ENCODE measurements around the gene NACC2.

Gene NACC2

DNA sequence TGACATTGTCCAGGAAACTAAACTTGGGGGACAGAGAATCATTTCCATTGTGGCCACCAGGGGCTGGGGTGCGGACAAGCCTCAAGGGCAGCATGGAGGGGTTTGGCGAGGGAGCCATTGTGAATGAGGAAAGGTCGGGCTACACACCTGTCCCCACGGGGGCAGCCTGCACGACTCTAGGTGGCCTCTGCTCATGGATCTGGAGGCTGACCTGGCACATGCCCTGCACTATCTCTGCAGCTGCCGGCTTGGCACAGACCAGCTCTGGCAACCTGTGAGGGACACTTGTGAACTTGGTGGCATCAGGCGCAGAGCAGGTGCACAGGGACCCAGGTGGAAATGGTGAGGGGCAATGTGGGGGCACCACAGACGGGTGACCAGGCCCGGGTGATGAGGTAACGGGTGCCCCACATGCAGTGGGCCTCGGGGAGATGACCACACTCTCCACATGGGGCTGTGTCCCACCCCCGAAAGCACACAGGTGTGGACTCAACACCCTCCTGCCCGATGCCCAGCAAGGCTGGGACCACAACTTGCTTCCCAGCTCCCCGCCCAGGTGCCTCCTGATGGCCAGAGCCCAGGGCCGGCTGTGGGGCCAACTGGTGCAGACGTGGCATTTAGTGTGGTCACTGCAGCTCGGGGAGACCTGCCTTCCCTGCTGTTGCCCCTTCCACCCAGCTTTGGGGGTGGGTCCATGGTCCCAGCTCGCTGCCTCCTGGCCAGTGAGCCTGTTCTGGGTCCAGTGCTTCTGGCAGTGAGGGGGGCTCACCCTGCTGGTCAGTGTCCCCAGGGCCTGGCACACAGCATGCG is 73.0 kb downstream of the NACC2 start (continued):
- TF ChIP-seq, protein P1, sequence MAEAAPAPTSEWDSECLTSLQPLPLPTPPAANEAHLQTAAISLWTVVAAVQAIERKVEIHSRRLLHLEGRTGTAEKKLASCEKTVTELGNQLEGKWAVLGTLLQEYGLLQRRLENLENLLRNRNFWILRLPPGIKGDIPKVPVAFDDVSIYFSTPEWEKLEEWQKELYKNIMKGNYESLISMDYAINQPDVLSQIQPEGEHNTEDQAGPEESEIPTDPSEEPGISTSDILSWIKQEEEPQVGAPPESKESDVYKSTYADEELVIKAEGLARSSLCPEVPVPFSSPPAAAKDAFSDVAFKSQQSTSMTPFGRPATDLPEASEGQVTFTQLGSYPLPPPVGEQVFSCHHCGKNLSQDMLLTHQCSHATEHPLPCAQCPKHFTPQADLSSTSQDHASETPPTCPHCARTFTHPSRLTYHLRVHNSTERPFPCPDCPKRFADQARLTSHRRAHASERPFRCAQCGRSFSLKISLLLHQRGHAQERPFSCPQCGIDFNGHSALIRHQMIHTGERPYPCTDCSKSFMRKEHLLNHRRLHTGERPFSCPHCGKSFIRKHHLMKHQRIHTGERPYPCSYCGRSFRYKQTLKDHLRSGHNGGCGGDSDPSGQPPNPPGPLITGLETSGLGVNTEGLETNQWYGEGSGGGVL (tag by site-specific recombination; IDR thresholded peaks at IDR 0.05): no peak

DNA sequence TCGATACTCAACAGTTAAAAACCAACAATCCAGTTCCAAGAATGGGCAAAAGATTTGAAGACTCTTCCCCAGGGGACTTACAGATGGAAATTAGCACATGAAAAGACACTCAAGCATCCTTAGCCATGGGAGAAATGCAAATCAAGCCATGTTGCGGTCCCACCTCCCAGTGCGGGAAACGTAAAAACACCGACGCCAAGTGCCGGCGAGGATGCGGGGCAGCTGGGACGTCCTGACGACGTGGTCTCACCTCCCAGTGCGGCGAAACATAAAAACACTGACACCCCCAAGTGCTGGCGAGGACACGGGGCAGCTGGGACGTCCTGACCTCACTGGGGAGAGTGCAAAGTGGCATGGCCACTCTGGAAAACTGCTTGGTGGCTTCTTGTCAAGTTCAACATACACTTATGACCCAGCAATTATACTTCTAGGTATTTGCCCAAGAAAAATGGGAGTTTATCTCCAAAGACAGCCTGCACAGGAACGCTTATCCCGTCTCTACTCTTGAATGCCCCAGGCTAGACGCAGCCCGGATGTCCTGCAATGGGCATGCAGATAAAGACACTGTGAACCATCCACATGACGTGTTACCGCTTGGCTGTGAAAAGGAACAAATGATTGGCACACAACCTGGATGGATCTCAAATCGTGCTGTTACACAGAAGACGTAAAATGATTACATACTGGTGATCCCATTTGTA is 73.8 kb downstream of the NACC2 start:
- H3K9me3 ChIP-seq (ENCODE audit: control insufficient read depth, insufficient read depth, low read depth, low read length): no peaks in the 10 kb centered on the region
- H3K36me3 ChIP-seq (ENCODE audit: control insufficient read depth in 2 of 2, insufficient read depth in 1 of 2, low read length in 2 of 2): peaks cover 0 to 21% of the 10 kb centered on the region in 2 experiments; a peak in 1 of 3 replicates
- ChIA-PET POLR2A (no interaction called here), CTCF (interaction anchor here (0.6 to 1.3 kb wide), 3 partner anchors 48 to 470 kb away, joined by 3 to 4 read pairs (median 3); no protein-coding TSS in a partner anchor)
- H3K4me3 ChIP-seq (ENCODE audit: low read depth, low read length): no peak overlapping the region
- no peak for TF ChIP-seq ZNF133 (tag by site-specific recombination; IDR thresholded peaks at IDR 0.05)
- no peak for TF ChIP-seq ZNF292 (tag by site-specific recombination; IDR thresholded peaks at IDR 0.05; ENCODE audit: borderline replicate concordance, low read depth)
- TF ChIP-seq KLF10 (tag by site-specific recombination; IDR thresholded peaks at IDR 0.05): no peak
- no peak for TF ChIP-seq ZNF514 (tag by site-specific recombination; IDR thresholded peaks at IDR 0.05)
- TF ChIP-seq ZNF184 (tag by site-specific recombination; IDR thresholded peaks at IDR 0.05): peak; percentile 98
- no peak for TF ChIP-seq ZNF701 (tag by site-specific recombination; IDR thresholded peaks at IDR 0.05)
- H3K27ac ChIP-seq (ENCODE audit: extremely low read depth, low read depth, low read length): no peak overlapping the region
- H3K4me1 ChIP-seq (ENCODE audit: control insufficient read depth, insufficient read depth, low read length): no peaks in the 10 kb centered on the region

DNA sequence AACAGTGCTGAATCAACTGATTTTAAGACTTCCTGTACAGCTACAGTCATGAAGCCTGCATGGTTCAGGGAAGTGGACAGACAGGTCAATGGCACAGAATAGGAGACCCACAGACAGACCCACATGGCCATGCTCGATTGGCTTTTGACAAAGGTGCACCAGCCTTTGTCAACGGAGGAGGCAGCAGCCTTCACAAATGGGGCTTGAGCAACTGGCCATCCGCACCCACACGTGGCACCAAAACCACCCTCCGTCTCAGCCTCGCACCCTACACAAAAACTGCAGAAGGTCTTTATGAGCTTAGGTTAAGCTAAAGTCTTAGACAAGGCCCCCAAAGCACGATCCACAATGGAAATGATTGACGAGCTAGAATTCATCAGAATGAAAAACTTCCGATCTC is 74.4 kb downstream of the NACC2 start:
- Histone ChIP-seq H3K27ac (ENCODE audit: extremely low read depth, low read depth, low read length) (no peak overlapping the region), H3K4me1 (ENCODE audit: control insufficient read depth, insufficient read depth, low read length) (no peaks in the 10 kb centered on the region), H3K36me3 (ENCODE audit: control insufficient read depth in 2 of 2, insufficient read depth in 1 of 2, low read length in 2 of 2) (peaks cover 0 to 24% of the 10 kb centered on the region in 2 experiments; a peak in 1 of 3 replicates), H3K9me3 (ENCODE audit: control insufficient read depth, insufficient read depth, low read depth, low read length) (no peaks in the 10 kb centered on the region), H3K4me3 (ENCODE audit: low read depth, low read length) (no peak overlapping the region)
- no peak for TF ChIP-seq ZFP69B (tag by site-specific recombination; IDR thresholded peaks at IDR 0.05)
- TF ChIP-seq ZXDB (tag by site-specific recombination; IDR thresholded peaks at IDR 0.05): no peak
- TF ChIP-seq ZNF776 (tag by site-specific recombination; IDR thresholded peaks at IDR 0.05; ENCODE audit: borderline replicate concordance): no peak
- TF ChIP-seq SETDB1 (IDR thresholded peaks at IDR 0.05; ENCODE audit: insufficient read length, low read length): no peak
- no peak for TF ChIP-seq ZNF202 (tag by site-specific recombination; IDR thresholded peaks at IDR 0.05; ENCODE audit: borderline replicate concordance)
- TF ChIP-seq, protein P2, sequence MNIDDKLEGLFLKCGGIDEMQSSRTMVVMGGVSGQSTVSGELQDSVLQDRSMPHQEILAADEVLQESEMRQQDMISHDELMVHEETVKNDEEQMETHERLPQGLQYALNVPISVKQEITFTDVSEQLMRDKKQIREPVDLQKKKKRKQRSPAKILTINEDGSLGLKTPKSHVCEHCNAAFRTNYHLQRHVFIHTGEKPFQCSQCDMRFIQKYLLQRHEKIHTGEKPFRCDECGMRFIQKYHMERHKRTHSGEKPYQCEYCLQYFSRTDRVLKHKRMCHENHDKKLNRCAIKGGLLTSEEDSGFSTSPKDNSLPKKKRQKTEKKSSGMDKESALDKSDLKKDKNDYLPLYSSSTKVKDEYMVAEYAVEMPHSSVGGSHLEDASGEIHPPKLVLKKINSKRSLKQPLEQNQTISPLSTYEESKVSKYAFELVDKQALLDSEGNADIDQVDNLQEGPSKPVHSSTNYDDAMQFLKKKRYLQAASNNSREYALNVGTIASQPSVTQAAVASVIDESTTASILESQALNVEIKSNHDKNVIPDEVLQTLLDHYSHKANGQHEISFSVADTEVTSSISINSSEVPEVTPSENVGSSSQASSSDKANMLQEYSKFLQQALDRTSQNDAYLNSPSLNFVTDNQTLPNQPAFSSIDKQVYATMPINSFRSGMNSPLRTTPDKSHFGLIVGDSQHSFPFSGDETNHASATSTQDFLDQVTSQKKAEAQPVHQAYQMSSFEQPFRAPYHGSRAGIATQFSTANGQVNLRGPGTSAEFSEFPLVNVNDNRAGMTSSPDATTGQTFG (tag by site-specific recombination; IDR thresholded peaks at IDR 0.05; ENCODE audit: borderline replicate concordance): no peak
- TF ChIP-seq ZNF37A (tag by site-specific recombination; IDR thresholded peaks at IDR 0.05): no peak
- TF ChIP-seq ZNF223 (tag by site-specific recombination; IDR thresholded peaks at IDR 0.05): no peak
- TF ChIP-seq, protein P3, sequence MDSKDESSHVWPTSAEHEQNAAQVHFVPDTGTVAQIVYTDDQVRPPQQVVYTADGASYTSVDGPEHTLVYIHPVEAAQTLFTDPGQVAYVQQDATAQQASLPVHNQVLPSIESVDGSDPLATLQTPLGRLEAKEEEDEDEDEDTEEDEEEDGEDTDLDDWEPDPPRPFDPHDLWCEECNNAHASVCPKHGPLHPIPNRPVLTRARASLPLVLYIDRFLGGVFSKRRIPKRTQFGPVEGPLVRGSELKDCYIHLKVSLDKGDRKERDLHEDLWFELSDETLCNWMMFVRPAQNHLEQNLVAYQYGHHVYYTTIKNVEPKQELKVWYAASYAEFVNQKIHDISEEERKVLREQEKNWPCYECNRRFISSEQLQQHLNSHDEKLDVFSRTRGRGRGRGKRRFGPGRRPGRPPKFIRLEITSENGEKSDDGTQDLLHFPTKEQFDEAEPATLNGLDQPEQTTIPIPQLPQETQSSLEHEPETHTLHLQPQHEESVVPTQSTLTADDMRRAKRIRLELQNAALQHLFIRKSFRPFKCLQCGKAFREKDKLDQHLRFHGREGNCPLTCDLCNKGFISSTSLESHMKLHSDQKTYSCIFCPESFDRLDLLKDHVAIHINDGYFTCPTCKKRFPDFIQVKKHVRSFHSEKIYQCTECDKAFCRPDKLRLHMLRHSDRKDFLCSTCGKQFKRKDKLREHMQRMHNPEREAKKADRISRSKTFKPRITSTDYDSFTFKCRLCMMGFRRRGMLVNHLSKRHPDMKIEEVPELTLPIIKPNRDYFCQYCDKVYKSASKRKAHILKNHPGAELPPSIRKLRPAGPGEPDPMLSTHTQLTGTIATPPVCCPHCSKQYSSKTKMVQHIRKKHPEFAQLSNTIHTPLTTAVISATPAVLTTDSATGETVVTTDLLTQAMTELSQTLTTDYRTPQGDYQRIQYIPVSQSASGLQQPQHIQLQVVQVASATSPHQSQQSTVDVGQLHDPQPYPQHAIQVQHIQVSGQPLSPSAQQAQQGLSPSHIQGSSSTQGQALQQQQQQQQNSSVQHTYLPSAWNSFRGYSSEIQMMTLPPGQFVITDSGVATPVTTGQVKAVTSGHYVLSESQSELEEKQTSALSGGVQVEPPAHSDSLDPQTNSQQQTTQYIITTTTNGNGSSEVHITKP (tag by site-specific recombination; IDR thresholded peaks at IDR 0.05): no peak
- TF ChIP-seq KLF16 (tag by site-specific recombination; IDR thresholded peaks at IDR 0.05): no peak
- TF ChIP-seq ZNF670 (tag by site-specific recombination; IDR thresholded peaks at IDR 0.05; ENCODE audit: low read depth): no peak
- no peak for TF ChIP-seq ZNF155 (tag by site-specific recombination; IDR thresholded peaks at IDR 0.05)
- TF ChIP-seq, protein P4, sequence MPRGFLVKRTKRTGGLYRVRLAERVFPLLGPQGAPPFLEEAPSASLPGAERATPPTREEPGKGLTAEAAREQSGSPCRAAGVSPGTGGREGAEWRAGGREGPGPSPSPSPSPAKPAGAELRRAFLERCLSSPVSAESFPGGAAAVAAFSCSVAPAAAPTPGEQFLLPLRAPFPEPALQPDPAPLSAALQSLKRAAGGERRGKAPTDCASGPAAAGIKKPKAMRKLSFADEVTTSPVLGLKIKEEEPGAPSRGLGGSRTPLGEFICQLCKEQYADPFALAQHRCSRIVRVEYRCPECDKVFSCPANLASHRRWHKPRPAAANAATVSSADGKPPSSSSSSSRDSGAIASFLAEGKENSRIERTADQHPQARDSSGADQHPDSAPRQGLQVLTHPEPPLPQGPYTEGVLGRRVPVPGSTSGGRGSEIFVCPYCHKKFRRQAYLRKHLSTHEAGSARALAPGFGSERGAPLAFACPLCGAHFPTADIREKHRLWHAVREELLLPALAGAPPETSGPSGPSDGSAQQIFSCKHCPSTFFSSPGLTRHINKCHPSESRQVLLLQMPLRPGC (tag by site-specific recombination; IDR thresholded peaks at IDR 0.05): no peak
- TF ChIP-seq ZNF2 (tag by site-specific recombination; IDR thresholded peaks at IDR 0.05): no peak
- no peak for TF ChIP-seq ZNF621 (tag by site-specific recombination; IDR thresholded peaks at IDR 0.05)
- ChIA-PET POLR2A (no interaction called here), CTCF (interaction anchor here (0.6 to 1.3 kb wide), 5 partner anchors 32 to 469 kb away, joined by 3 to 4 read pairs (median 3); no protein-coding TSS in a partner anchor)

Measured in HEK293 (cell line).